GM19043 (cell line): ENCODE measurements around the gene UST.
"Not testable (repeated sequence)": the region's sequence is repeated elsewhere in the genome, so short reads cannot be mapped to it uniquely, and the experiment has no call there.

Experiments
- ATAC-seq: cut with Tn5 transposase; IDR thresholded peaks from one replicate; pipeline ENCODE4 v1.9.1; 2021; ENCODE audit warnings: low read depth; ENCODE audit not compliant: unreplicated experiment

The UST gene

GRCh38 chr6:148735989-148736388, 10.8 kb upstream of the UST start:
- ATAC-seq = no peak

DNA sequence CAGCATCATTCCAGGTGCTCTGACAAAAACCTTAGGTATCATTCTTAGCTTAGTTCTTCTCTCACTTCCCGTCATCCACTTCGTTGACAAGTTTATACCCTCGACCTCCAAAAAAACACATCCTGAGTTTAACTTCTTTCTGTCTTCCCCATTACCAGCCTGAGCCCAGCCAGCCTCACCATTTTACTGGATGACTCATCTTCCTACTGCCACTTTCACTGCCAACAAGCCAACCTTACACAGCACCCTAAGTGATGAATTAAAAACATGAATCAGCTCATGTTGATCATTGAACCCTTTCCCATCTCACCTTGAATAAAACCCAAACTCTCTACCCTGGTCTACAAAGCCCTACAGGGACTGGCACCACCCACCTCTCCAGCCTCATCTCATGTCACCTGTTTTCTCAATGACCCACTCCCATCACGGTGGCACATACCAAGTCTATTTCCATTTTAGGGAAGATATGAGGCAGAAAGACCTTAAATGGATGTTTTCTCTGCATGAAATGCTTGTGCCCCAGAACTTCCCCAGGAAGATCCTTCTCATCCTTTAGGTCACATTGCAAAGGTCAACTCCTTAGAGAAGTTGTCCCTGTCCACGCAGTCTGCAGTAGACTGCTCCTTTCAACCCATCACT, 9.9 kb upstream of the UST start:
- ATAC-seq = no peak

GRCh38 chr6:148737806-148738205, 9.0 kb upstream of the UST start:
- no peak for ATAC-seq

DNA sequence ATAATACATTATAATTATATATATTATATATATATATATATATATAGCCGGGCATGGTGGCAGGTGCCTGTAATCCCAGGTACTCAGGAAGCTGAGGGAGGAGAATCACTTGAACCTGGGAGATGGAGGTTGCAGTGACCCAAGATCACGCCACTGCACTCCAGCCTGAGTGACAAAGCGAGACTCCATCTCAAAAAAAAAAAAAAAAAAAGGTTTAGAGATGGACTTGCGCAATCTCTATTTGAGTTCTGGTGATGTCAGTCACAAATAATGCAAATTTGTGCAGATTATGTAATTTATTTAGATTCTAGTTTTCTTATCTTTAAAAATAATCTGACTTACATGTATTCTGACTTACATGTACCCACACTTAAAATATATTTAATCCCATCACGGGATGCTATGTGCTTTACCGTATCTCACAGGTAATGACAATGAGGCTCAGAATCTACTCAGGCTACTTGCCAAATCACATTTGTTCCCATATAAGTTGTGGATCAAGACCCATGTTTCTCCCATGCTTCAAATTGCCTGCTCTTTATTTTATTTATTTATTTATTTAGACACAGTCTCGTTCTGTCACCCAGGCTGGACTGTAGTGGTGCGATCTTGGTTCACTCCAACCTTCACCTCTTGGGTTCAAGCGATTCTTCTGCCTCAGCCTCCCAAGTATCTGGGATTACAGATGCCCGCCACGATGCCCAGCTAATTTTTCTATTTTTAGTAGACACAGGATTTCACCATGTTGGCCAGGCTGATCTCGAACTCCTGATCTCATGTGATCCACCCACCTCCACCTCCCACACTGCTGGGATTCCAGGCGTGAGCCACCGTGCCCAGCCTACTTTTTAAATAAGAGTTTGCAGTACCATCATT, 7.6 kb upstream of the UST start:
- ATAC-seq = no peak

DNA sequence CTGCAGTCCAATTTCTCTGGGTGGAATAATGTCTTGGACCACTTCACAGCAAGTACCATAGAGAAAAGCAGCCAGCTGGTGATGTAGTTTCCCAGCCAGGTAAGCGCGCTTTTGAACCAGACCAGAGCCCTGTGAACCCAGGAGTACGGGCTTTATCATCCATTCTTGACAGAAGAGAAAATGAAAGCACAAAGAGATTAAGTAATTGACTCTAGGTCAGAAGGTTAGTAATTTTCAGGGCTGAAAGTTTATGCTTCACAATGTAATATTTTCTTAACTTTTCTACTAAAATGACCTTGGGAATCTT, 7.1 kb upstream of the UST start:
- no peak for ATAC-seq

DNA sequence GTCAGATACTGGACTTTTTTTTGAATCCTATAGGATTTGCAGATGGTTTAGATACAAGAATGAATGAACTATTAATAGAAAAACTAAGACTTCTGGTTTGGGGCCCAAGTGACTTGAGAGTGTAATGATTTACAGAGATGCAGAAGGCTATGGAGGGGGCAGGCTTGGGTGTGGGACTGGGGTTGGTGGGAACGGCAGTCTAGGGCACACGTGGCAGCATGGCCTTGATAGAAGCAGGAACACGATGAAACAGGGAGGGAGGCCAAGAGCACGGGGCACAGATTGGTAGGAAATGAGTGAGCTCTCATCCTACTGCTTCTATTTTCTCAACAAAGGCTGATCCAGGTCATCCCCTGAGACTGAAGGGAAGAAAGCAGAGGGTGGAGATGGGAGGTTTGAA, 3.4 kb upstream of the UST start:
- no peak for ATAC-seq

DNA sequence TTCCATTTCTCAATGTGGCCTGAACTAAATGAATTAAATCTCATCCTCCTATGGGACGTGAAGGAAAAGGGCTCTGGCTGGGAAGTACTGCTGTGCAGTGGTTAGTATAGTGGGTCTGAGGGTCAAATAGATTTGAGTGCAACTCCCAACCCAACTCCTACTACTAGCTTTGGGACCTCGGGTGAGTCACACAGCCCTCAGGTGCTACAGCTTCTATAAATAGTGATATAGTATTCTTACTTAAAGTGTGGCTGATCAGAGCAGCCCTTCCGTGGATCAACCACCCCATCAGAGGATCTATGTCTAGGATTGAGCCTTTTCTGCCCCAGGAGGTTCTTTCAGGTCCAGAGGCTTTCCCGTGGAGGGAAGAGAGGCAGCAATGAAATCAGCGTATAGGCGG, 904 bp upstream of the UST start:
- ATAC-seq = no peak

DNA sequence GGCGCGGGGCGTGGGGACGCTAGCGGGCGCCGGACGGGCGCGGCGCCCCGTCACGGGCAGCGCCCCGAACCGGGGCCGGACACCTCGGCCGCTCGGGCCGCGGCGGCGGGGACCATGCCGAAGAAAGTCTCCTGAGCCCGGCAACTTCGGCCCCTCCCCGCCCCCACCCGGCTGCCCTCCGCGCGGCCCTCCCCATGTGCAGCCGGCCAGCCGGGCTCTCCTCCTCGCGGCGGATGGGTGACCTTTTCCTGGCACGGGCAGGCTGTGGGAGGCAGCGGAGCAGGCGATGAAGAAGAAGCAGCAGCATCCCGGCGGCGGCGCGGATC, 278 bp downstream of the UST start:
- no peak for ATAC-seq

DNA sequence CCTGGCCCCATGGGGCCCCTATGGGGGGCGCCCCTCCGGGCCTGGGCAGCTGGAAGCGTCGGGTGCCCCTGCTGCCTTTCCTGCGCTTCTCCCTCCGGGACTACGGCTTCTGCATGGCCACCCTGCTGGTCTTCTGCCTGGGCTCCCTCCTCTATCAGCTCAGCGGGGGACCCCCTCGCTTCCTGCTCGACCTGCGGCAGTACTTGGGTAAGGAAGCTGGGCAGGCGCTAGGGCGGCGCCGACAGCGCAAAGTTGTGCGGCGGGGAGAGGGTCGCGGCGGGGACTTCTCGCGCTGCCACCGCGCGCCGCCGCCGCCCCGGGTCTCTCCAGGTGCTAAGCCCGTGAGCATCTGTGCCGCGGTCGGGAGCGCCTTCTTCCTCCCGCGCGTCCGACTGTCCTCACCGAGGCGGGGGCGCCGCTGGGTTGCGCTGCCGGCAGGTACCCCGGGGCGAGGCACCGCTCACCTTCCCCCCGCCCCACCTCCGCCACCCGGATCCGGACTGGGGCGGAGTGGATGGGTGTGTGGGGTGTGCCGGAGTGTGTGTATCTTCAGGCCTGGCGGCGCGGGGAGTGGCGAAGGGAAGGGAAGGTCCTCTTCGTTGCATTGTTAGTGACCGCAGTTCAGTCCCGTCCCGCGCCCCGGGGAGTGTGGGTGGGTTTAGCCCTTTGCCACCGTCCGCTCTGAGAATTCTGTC, 788 bp downstream of the UST start:
- ATAC-seq = no peak

- no peak for ATAC-seq
These were observed 2.8 kb downstream of the UST start for GRCh38 chr6:148749674-148750073.

DNA sequence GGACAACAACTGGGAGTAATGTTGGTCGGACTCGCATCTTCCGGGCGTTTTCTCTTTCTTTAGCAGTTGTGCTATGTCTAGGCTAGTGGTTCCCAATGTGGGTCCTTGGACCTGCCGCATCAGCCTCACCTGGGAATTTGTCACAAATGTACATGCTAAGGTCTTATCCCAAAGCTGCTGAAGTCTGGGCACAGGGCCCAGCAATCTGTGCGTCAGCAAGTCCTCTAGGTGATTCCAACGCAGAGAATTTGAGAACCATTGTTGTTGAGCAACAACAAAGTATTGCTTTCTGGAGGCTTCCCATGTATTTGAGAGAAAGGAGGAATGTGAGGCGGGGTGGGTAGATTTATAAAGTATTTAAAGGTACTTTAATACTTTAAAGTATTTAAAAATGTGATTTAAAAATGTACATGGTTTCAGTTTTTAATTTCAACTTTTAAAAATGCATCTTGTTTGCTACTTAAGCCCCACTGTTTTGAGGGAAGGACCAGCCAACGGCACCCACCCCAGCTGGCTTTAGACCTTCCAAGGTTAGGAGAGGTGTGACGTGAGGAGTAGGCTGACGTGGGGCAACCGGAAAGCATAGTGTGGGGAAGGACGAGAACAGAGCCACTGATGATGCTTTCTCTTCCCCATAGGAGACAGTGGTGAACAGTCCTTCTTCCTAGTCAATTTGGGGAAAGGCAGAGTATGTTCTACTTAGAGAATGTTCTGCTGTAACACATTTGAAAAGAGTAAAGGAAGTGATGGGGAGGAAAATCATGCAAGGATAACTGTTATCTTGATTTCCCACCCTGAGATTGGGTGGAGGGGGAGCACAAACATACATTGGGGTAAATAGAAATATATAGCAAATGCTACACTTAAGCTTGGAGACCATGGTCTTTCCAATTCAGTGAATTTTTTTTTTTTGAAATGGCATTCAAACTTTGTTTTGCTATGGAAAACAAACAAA, 4.3 kb downstream of the UST start:
- ATAC-seq = no peak

- no peak for ATAC-seq
These were observed 5.0 kb downstream of the UST start for GRCh38 chr6:148751793-148752170.

DNA sequence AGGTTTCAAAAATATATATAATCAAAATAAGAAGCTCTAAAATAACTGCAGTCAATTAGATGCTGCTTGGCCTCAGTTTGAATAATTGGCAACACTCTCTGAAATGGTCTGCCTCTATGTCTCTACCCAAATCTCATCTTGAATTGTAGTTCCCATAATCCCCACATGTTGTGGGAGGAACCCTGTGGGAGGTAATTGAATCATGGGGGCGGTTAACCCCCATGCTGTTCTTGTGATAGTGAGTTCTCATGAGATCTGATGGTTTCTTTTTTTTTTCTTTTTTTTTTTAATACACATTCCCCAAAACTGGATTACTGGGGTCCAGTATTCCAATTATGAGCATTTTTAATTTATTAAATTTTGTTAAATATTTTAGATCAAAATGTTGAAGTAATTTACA, 8.5 kb downstream of the UST start:
- ATAC-seq = not testable (repeated sequence)

DNA sequence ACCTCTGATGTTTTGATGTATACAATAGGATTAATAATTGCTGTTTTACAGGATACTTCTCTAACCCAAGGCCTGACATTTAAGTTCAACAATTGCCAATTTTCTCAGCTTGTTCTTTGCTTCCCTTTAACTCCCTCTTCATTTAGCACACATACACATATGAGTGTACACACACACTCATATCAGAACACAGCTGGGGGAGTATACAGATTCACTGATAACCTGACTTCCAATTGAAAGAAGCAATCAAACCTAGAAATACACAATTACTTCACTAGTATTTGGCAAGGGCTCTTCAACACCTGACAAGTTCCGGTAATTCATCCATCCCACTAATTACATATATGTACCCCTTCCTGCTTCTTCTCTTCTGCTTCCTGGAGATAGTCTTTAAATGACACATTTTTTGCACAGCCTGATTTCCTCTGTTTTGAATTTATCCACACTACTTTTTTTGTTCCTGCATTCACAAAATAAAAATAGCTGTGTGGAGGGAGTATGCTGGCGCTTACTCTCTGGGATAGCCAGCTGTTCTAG, 11.2 kb downstream of the UST start:
- no peak for ATAC-seq

GRCh38 chr6:148758492-148758891, 11.7 kb downstream of the UST start:
- peak; percentile 66 for ATAC-seq

DNA sequence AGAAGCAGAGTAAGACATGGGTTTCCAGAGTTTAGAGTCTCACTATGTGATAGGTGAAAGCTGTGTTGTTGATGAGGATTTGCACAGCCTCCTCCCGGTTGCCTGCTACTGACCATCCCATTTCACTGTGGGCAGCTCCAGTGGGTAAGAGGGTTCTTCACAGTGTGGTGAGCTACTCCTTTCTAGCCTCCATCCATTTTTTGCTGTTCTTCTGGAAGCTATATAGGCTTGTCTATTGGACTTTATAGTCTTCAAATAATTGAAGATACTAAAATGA, 13.4 kb downstream of the UST start:
- no peak for ATAC-seq

GRCh38 chr6:148760568-148761526, 14.0 kb downstream of the UST start:
- ATAC-seq = peak; percentile 33

- ATAC-seq = no peak
These were observed 14.7 kb downstream of the UST start for GRCh38 chr6:148761527-148762011.

DNA sequence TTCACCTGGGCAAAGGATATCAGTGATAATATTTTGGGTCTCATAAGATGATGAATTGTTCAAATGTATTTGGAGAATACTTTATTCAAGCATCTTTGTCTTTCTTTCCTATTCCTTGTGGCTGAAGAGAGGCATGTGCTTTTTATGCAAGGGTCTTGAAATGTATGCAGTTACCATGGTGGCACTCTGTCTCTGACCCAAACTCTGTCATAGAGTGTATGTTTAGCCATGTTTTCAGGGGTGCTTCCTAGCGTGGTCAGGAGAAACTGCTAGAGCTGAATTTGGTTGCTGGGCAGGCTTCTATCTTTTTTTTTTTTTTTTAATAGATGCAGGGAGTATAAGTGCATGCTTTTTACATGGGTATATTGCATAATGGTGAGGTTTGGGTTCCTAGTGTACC, 15.4 kb downstream of the UST start:
- no peak for ATAC-seq
